Caco-2 (cell line): ENCODE measurements around the gene RSPH1. TPM values are rescaled to one million over a fixed set of nuclear protein-coding genes. Genes with fewer than 3 reads are reported as not detected.

Experiments
- BruUV-seq: library from RNA; stranded (reverse); fragments of 400-500 nt; replicated peaks from 2 replicates; lab custom pipeline; 2021; lab: Mats Ljungman, UMichigan
- CTCF ChIA-PET: fragments of 300-600 bp; sonication (Branson Sonifier 250); formaldehyde crosslinking; loops from one replicate; lab custom pipeline; 2022; ENCODE audit warnings: antibody characterized with exemption; lab: Charles Lee
- POLR2A ChIA-PET: fragments of 300-600 bp; sonication (Branson Sonifier 250); formaldehyde crosslinking; loops from one replicate; lab custom pipeline; 2022; ENCODE audit warnings: antibody characterized with exemption; lab: Charles Lee
- DNase-seq, 2 experiments: peaks; one replicate each; pipeline versions ENCODE4 v3.0.0 to v3.0.0-alpha.2; 2020 to 2022
- H3K27me3 ChIP-seq: replicated peaks from 2 replicates; pipeline ENCODE4 v1.6.0; 2011; ENCODE audit warnings: low read length; ENCODE audit not compliant: control insufficient read depth, insufficient read depth
- H3K36me3 ChIP-seq: 2 replicates; pipeline ENCODE4 v1.5.1; 2011; ENCODE audit warnings: low read length; ENCODE audit not compliant: control insufficient read depth, insufficient read depth
- H3K4me1 ChIP-seq: fragments of 250-450 bp; sonication (Bioruptor Pico); 2 replicates; pipeline ENCODE4 v1.5.1; 2020; ENCODE audit warnings: mild to moderate bottlenecking
- H3K4me3 ChIP-seq: 2 replicates; pipeline ENCODE4 v1.5.1; 2011; ENCODE audit warnings: low read depth, mild to moderate bottlenecking, control low read depth, low read length
- H3K9me3 ChIP-seq: fragments of 250-450 bp; sonication (Bioruptor Pico); 2 replicates; pipeline ENCODE4 v1.5.1; 2020; ENCODE audit warnings: mild to moderate bottlenecking, moderate library complexity
- H3K27ac Mint-ChIP-seq: one replicate; pipeline ENCODE4 v1.8.0; 2022; ENCODE audit warnings: mixed read lengths; ENCODE audit not compliant: unreplicated experiment
- H3K27me3 Mint-ChIP-seq: one replicate; pipeline ENCODE4 v1.8.0; 2022; ENCODE audit warnings: mixed read lengths; ENCODE audit not compliant: insufficient read depth, unreplicated experiment
- H3K36me3 Mint-ChIP-seq: one replicate; pipeline ENCODE4 v1.8.0; 2022; ENCODE audit warnings: mild to moderate bottlenecking, mixed read lengths; ENCODE audit not compliant: insufficient read depth, unreplicated experiment
- H3K4me1 Mint-ChIP-seq: one replicate; pipeline ENCODE4 v1.8.0; 2022; ENCODE audit warnings: low read depth, mixed read lengths; ENCODE audit not compliant: unreplicated experiment
- H3K4me3 Mint-ChIP-seq: one replicate; pipeline ENCODE4 v1.8.0; 2022; ENCODE audit warnings: mild to moderate bottlenecking, moderate library complexity, mixed read lengths; ENCODE audit not compliant: unreplicated experiment
- H3K9me3 Mint-ChIP-seq: one replicate; pipeline ENCODE4 v1.8.0; 2022; ENCODE audit warnings: mixed read lengths; ENCODE audit not compliant: unreplicated experiment
- intact Hi-C: fragments of 100-400 bp; cut with micrococcal nuclease; formaldehyde crosslinking; loops from one replicate; pipeline ENCODE4 v1.10.0; 2022; ENCODE audit not compliant: unreplicated experiment
- total RNA-seq: library from RNA; stranded (reverse); gene quantifications from 2 replicates; pipeline ENCODE4 v1.2.3, GENCODE V29; 2022
- TF ChIP-seq, protein P1 (sequence below), 2 experiments: fragments of 200-600 bp in 1 of 2; IDR thresholded peaks; 1 replicate in 1 of 2; 2 replicates in 1 of 2; pipeline versions ENCODE4 v1.5.1 to v1.8.0; 2011 to 2022; ENCODE audit warnings: antibody characterized with exemption in 1 of 2, control low read depth in 1 of 2, inconsistent platforms in 1 of 2, low read depth in 1 of 2, low read length in 1 of 2, mild to moderate bottlenecking in 1 of 2, moderate library complexity in 1 of 2; ENCODE audit not compliant: insufficient read depth in 1 of 2, severe bottlenecking in 1 of 2, unreplicated experiment in 1 of 2

The RSPH1 gene
- total RNA-seq, 1 experiment from 2014 or later = 0.23 TPM

DNA sequence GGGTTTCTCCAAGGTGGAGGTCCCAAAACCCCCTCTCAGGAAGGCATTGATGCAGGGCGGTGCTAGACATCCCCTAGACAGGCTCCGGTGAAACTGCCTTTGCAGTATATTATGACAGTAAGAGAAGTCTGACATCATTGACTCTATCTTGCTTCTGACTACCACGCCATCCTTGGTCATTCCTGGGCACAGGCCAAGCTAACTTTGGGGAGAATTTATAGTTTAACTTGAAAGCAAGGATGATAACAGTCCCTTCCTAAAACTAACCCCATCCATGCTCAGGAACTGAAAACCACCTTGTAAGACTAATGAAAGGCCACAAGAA, 30.3 kb downstream of the RSPH1 start:
- H3K4me1 Mint-ChIP-seq = peaks cover 18% of the 10 kb centered on the region
- no TSS peak for BruUV-seq
- CTCF ChIA-PET = no interaction called here
- TF ChIP-seq, protein P1, sequence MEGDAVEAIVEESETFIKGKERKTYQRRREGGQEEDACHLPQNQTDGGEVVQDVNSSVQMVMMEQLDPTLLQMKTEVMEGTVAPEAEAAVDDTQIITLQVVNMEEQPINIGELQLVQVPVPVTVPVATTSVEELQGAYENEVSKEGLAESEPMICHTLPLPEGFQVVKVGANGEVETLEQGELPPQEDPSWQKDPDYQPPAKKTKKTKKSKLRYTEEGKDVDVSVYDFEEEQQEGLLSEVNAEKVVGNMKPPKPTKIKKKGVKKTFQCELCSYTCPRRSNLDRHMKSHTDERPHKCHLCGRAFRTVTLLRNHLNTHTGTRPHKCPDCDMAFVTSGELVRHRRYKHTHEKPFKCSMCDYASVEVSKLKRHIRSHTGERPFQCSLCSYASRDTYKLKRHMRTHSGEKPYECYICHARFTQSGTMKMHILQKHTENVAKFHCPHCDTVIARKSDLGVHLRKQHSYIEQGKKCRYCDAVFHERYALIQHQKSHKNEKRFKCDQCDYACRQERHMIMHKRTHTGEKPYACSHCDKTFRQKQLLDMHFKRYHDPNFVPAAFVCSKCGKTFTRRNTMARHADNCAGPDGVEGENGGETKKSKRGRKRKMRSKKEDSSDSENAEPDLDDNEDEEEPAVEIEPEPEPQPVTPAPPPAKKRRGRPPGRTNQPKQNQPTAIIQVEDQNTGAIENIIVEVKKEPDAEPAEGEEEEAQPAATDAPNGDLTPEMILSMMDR (IDR thresholded peaks at IDR 0.05; ENCODE audit: insufficient read depth in 1 of 2, low read depth in 1 of 2, low read length in 1 of 2, severe bottlenecking in 1 of 2, unreplicated experiment in 1 of 2) = no peak
- DNase-seq = no peak
- H3K27ac Mint-ChIP-seq = no peak overlapping the region
- no peak overlapping the region for H3K4me3 ChIP-seq
- H3K27me3 ChIP-seq = no peaks in the 10 kb centered on the region
- peaks cover 31% of the 10 kb centered on the region for H3K4me1 ChIP-seq
- POLR2A ChIA-PET = no interaction called here
- intact Hi-C loops = loop anchor here (5.0 kb wide), 1 partner anchor 42 kb away; no protein-coding TSS in a partner anchor
- peaks cover 6% of the 10 kb centered on the region for H3K36me3 Mint-ChIP-seq
- H3K9me3 Mint-ChIP-seq = peaks cover 9% of the 10 kb centered on the region
- no peaks in the 10 kb centered on the region for H3K27me3 Mint-ChIP-seq
- H3K9me3 ChIP-seq = no peaks in the 10 kb centered on the region
- no peak overlapping the region for H3K4me3 Mint-ChIP-seq
- no peaks in the 10 kb centered on the region for H3K36me3 ChIP-seq

DNA sequence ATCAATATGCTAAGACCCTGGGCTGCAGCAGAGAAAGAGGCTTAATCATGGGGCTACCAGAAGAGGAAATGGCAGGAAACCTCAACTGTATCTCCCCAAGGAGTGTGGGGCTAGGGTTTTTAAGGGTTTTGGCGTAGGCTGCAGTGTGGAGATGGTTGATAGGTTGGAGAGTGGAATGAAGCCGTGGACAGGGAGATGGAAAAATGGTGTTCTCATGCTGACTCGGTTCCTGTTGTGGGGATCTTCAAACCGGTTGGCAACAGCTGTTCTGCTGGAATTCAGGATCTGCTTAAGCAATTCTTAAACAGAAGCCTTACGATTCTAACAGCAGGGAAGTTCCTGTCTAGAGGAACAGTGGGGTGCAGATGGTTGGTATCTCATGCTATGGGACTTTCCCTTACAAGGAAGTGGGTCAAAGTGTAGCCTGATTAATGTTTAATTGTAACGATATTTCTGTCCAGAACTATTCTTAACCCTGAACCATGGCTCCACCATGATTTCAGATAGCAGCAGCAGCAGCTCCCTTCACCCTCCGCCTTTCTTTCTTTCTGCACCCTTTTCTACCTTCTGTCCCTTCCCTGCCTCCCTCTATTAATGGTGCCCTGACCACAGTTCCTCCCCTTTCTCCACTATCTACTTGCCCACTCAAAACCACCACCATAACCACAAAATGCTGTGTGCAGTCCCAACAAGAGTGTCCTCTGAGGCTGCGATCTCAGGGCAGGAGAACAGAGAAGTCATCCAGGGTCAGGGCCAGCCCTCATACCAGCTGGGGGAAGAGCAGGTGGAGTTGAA, 30.8 kb downstream of the RSPH1 start:
- no peaks in the 10 kb centered on the region for H3K27me3 Mint-ChIP-seq
- peaks cover 9% of the 10 kb centered on the region for H3K9me3 Mint-ChIP-seq
- peaks cover 6% of the 10 kb centered on the region for H3K36me3 Mint-ChIP-seq
- CTCF ChIA-PET = interaction anchor here (0.5 kb wide), 1 partner anchor 65 kb away, joined by 5 read pairs; no protein-coding TSS in a partner anchor
- no peaks in the 10 kb centered on the region for H3K36me3 ChIP-seq
- no peaks in the 10 kb centered on the region for H3K27me3 ChIP-seq
- H3K4me3 Mint-ChIP-seq = no peak overlapping the region
- H3K9me3 ChIP-seq = no peaks in the 10 kb centered on the region
- DNase-seq = no peak
- peaks cover 21% of the 10 kb centered on the region for H3K4me1 Mint-ChIP-seq
- H3K27ac Mint-ChIP-seq = no peak overlapping the region
- no peak overlapping the region for H3K4me3 ChIP-seq
- TF ChIP-seq, protein P1 (IDR thresholded peaks at IDR 0.05; ENCODE audit: insufficient read depth in 1 of 2, low read depth in 1 of 2, low read length in 1 of 2, severe bottlenecking in 1 of 2, unreplicated experiment in 1 of 2) = no peak
- no TSS peak for BruUV-seq
- POLR2A ChIA-PET = no interaction called here
- intact Hi-C loops = loop anchor here (5.0 kb wide), 1 partner anchor 42 kb away; no protein-coding TSS in a partner anchor
- peaks cover 31% of the 10 kb centered on the region for H3K4me1 ChIP-seq

DNA sequence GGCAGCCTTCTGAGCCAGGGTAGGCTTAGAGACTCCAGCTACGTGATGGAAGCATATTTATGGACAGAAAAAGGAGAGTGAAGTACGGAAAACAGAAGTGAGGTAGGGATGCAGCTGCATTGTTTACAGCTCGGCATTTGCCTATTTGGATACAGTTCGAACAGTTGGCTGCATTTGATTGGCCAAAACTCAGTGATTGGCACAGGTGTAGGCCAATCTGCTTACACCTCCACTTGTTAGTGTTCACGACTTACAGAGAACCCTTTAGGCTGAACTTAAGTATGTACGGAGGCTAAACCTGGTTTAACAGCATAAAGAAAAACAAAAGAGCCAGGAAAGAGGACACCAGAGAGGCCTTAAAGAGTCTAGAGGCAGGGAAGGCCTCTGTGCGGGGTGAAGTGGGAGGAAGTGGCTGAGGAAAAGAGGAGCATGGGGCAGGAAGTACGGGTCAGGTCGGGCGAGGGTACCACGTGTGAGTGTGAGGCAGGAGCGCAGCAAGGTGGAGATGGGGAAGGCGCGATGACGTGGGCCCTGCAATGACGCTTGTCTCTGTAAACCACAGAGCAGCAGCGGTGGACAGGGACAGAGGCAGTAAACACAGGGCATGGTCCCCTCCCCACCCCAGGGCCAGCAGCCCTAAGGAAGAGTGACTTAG, 32.0 kb downstream of the RSPH1 start:
- H3K4me1 ChIP-seq = peaks cover 32% of the 10 kb centered on the region
- Mint-ChIP-seq H3K9me3 (peaks cover 9% of the 10 kb centered on the region), H3K4me3 (no peak overlapping the region), H3K27ac (peak overlapping the region; percentile 33), H3K27me3 (no peaks in the 10 kb centered on the region), H3K4me1 (peaks cover 24% of the 10 kb centered on the region), H3K36me3 (peaks cover 6% of the 10 kb centered on the region)
- no peaks in the 10 kb centered on the region for H3K36me3 ChIP-seq
- intact Hi-C loops = no loop called here
- no peak overlapping the region for H3K4me3 ChIP-seq
- ChIA-PET CTCF (no interaction called here), POLR2A (no interaction called here)
- no peaks in the 10 kb centered on the region for H3K9me3 ChIP-seq
- no peaks in the 10 kb centered on the region for H3K27me3 ChIP-seq
- peak; percentile 50 to 80 for DNase-seq
- BruUV-seq = no TSS peak
- TF ChIP-seq, protein P1 (IDR thresholded peaks at IDR 0.05; ENCODE audit: insufficient read depth in 1 of 2, low read depth in 1 of 2, low read length in 1 of 2, severe bottlenecking in 1 of 2, unreplicated experiment in 1 of 2) = no peak
